CD4-positive, alpha-beta T cell treated with Interleukin-1 beta for 1 hour (primary cell): ENCODE measurements around the gene C12orf42.

ENCODE experiments used
- DNase-seq, 2 donors: peaks; one replicate each; pipeline ENCODE4 v3.0.0-alpha.2; 2020 to 2022

The C12orf42 gene

GRCh38 chr12:103331643-103332042 is 164.1 kb downstream of the C12orf42 start:
- DNase-seq, result no peak

DNA sequence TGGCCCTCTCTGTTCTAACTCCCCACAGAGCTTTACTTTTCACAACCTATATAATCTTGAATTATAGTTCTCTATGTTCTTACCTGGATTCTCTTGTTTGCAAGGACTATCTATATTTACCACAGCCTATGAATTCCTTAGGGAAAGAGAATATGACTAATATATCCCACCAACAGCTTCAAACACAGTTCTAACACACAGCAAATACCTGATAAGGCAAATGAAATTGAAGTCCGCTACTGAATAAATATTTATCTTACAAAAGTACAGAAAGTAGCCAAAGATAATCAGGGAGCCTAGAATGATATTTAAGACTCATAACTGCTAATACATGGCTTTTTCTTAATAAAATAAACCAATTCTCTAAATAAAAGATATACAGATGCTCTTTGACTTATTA is 165.1 kb downstream of the C12orf42 start:
- no peak for DNase-seq

DNA sequence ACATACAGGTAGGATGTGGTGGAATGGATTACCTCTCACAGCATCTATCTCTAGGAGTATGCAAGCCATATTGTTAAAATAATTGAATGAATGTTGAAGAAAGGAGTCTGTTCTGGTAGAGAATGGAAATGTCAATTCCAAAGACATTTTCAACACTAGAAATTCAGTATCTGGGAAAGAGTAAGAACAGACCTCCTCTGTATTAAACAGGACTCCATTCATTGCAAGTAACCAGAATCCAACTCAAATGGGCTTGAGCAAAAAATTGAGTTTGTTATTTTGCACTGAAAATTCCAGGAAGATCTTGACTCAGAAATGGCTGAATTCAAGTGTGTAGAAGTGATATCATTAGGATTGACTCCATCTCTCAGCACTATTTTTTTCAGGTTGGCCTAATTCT is 168.1 kb downstream of the C12orf42 start:
- no peak for DNase-seq

DNA sequence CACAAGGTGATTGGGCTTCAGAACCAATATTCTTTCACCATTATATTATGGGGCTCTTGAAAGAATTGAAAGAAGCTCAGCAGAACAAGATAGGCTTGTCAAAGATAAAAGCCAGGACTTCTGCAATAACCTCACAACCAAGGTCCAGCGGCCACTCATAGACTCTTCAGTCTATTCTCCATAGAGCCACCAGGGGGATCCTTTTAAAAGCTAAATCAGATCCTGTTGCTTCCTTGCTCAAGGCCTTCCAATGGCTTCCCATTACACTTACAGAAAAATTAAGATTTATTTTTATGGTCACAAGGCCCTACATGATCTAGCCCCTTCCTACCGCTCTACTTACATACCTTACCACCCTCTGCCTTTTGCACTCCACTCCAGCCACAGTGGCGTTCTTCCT is 169.6 kb downstream of the C12orf42 start:
- peak in 1 of 2 donors; percentile 5 for DNase-seq

DNA sequence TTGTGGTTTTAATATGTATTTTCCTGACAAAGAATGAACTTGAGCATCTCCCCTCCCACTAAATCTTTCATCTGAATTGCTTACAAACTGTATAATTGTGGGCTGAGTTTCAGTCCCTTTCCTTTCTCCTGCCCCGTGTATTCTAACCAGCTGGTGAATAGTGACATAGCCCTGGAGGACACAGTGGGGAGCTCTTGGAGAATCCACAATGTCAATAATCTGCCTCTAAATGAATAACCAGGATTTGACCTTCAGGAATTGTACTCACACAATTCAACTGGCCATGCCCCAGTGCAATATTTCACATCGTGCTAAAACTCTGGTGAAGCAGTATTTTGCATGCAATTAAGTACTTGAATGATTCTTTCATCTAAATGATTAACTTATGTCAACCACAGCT is 177.2 kb downstream of the C12orf42 start:
- DNase-seq, result no peak

- no peak for DNase-seq
Observed at GRCh38 chr12:103317220-103317619, 178.5 kb downstream of the C12orf42 start.

GRCh38 chr12:103314786-103315185 is 181.0 kb downstream of the C12orf42 start:
- no peak for DNase-seq

DNA sequence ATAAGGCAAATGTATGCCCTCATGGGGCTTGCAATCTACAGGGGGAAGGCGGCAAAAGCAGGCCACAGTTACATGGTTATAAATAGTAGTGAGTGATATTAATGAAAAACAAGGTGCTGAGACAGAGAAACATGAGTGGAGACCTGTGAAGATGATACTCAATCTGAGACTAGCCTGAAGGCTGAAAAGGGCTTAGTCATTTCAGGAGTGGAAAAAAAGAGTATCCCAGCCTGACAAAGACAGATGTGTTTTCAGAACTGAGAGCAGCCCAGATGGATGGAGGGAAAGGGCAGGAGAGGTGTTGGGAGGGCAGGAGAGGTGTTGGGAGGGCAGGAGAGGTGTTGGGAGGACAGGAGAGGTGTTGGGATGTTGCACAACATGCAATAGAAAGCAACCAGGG is 181.9 kb downstream of the C12orf42 start:
- no peak for DNase-seq

DNA sequence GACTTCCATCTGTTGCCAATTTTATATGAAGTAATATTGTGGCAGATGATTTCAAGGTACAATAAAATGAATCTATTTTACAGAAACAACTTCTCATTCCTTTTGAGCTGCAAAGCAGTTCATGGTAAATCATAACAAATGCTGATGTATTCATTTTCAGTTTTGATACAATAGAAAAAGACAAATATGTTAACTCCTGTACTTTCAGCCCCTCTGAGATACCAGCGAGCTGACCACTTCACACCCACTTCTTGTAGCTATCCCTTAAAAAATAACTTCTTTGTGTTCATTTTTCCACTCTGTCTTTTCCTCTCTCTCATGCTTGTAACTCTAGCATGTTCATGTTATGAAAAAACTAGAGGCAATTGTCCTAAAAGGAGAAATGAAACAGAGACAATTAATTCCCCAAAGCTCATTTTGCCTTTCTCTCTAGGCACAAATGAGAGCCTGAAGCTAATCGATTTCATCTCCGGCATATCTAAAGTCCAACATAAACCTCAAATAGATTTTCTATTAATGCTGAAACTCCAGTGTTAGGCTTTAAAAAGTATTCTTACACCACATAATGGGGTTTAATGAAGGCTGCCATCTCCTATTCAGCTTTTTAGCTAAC is 182.9 kb downstream of the C12orf42 start:
- DNase-seq, result no peak

DNA sequence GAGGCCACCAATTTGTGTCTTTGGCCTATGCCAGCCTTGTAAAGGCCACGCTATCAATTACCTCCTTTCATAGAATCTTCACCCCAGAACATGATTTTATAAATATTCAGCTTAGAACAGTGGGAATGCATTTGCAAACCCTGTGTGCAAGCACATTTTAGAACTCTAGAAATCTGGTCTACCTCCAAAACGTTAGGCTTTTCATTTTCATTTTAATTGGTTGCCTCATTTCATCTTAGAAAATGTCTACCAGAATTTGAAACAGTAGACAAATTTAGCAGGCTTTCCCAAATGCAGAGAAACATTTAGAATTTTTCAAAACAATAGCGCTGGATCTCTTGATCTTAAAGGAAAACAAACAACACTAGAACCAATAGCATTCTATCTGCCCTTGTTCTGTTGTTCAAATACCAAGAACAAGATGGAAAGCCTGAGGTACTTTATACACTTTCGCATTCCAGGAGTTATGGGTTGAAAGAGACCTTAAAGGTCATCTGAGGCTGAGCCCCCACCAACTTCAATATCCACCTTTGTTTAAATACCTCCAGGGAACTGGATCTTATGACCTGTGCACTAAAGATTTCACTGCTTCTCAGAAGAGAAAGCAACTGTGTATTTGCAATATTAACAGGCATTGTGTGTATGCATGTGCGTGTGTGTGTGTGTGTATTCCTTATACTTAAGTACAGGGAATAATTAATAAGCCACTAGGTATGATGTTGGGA is 185.1 kb downstream of the C12orf42 start:
- DNase-seq, result no peak

DNA sequence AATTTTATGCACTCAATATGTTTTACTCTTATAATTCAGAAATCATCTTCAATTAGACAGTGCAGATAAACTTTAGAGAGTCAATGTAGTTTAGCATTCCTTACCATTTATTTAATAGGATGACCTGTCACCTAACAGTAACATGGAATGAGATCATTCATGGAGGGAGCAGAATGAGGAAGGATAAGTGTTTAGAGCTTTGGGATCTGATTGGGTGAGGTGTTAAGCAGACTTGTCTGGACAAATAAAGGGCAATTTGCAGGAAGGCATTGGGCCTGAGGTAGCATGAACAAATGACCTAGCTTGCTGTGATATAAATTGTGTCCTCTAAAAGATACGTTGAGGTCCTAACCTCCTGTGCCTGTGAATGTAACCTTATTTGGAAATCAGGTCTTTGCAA is 187.4 kb downstream of the C12orf42 start:
- no peak for DNase-seq

DNA sequence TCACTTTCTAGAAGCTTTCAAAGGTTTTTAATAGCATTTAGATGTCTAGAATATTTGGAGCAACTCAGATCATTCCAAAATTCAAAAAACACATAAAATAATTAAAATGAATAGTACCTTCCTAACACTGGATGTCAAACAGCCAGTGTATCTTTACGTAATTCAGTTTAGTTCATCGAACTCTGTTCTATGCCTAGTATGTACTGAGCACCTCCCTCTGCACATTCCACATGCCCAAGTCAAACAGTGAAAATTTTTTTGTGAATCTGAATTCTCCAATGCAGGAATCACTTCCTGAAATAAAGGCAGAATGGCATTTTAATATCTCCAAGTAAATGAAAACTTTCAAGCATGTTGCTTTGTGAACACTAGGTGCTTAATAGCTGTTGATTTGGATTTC is 192.3 kb downstream of the C12orf42 start:
- DNase-seq, result no peak

DNA sequence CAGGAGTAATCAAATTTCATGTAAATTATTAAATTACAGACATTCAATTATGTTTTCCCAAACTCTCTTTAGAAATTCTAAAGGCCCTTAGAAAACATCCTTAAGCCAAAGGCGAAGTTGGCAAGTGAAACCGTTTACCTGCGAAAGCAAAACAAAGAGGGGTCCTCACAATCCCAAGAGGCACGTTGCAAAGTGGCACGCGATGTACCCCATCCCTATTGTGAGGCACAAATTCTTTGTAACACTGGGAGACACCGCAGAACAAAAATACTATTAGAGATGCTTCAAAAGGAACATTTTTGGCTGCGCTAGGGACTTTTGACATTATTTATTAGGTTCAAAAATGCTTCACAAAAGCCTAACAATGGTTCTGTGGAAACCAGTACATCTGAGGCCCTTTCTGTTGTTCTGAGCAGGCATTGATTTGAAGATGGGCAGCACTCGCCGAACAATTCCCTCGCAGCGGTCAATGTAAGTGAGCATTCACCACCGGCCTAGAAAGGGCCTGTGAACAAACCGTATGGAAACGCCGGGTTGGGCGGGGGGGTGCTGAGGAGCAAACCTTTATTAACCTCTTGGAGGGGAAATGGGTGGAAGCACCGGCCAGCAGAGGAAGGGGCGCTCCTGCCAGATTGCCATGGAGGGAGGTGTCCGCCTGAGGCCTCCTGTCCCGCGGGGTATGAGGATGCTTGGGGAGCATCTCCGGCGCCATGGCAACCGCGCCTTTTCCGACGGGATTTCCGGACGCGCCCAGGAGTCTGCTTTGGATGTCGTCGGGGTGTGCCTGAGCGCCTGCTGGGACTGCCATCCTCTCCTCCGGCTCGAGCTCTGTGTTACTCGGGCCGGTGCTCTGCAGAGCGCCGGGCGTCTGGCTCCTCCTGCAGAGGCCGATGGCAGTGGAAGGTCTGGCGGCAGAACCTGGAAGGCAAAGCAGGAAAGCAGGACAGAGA is 193.9 kb downstream of the C12orf42 start:
- DNase-seq, result no peak

DNA sequence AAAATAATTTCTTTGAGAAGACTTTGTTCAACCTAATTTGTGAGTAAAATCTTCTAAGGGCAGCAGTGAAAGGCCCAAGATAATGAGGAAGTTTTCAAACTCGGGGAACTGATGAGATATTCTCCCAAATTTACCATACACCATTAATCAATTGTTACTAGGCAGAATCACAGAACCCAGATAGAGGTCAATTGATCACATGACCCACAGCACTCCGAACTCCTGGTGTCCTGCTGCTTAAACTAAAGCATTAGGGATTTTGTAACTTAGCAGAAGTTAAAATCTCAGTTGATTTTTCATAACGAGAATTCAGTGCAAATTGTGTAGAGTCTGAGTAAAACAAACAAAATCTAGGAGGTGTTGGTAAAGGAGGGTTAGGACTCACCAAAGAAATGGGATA is 207.8 kb downstream of the C12orf42 start:
- no peak for DNase-seq

DNA sequence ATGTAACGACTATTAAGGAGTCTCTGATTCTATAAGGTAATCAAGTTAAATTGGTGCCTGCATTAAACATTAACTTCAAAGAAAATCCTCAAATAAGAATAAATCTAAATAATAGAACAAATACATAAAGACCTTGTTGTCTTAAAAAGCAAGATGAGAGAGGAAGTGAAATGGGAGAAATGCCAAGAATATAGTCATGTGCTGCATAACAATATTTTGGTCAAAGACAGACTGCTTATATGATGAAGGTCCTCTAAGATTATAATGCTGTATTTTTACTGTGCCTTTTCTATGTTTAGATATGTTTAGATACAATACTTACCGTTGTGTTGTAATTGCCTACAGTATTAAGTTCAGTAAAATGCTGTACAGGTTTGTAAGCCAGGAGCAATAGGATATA is 213.6 kb downstream of the C12orf42 start:
- DNase-seq, result no peak

GRCh38 chr12:103279444-103279843 is 216.3 kb downstream of the C12orf42 start:
- no peak for DNase-seq

GRCh38 chr12:103278329-103278728 is 217.4 kb downstream of the C12orf42 start:
- no peak for DNase-seq

GRCh38 chr12:103273645-103274044 is 222.1 kb downstream of the C12orf42 start:
- DNase-seq, result no peak

DNA sequence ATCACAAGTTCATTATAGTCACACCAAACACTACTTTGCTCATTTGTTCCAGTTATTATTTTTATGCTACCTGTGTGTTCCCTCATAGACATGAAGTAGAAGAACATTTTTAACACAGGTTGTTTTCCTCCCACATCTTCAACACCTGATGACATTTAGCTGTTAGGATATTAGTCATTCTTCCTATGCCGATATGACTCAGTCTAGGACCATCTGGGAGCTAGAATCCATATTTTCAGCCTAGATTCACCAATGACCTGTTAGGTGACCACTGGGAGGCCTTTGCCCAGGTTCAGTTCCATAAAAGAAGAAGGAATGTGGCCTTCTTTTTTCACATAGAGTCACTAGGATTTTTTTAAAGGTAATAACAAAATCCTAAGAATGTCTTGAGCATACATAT is 222.8 kb downstream of the C12orf42 start:
- DNase-seq, result no peak

GRCh38 chr12:103269946-103270345 is 225.8 kb downstream of the C12orf42 start:
- DNase-seq, result no peak

DNA sequence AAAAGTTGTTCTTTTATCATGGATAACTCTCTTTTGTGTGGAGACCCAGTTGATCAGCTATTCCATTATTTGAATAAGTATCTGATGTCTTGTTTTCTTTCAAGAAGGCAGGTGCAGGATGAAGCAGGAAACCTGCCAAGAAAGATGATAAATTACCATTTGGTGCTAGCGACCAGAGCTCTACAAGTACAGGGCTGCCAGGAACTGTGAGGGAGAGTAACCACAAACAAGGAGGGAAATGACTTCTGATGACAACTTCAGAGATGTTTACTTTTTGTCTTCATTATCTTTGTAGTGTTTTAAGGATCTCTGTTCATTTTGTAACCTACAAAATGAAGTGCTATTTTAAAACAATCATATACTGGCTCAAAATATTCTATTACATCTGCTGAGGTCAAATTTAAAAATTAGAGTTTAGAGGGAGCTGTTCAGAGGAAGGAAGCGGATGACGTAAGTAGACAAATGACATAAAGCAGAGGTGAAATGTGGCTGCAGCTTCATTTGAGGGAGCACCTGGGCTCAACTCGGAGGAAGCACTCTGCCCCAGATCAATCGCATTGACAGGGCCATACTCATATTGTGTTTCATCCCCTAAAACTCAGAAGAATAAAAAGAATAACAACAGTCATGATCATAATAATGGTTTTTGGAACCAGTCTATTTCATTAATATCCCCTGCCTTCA is 226.8 kb downstream of the C12orf42 start:
- peak in 1 of 2 donors; percentile 13 for DNase-seq

DNA sequence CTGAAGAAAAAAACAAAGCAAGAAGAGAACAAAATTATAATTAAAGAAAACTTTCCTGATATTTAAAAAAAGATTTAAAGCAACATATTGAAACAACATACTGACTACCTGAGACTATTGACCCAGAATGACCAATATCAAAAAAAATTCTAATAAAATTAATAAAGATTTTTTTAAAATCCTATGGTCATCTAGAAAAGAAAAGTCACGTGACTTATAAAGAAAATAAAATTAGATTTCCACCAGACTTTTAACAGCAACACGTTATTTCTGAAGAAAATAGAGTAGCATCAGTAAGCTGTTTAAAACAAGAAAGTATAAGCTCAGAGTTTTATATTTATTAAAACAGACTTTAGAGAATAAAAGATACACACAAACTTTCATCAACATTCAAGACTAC is 238.0 kb downstream of the C12orf42 start:
- DNase-seq, result no peak
